ACC112 (cell line): ENCODE data around the gene RAD51B.
"Not testable (repeated sequence)": the region's sequence is repeated elsewhere in the genome, so short reads cannot be mapped to it uniquely, and the experiment has no call there.

Experiments used
- H2AFZ ChIP-seq: fragments of 200-600 bp; sonication (generic); one replicate; pipeline ENCODE4 v1.6.0; 2017; ENCODE audit warnings: antibody characterized with exemption, low read length; ENCODE audit not compliant: unreplicated experiment
- H3K27ac ChIP-seq: fragments of 200-600 bp; sonication (generic); 2 replicates; pipeline ENCODE4 v1.5.1; 2014; ENCODE audit warnings: low read depth, mild to moderate bottlenecking, antibody characterized with exemption, low read length, moderate library complexity
- H3K27me3 ChIP-seq: fragments of 200-600 bp; sonication (generic); 2 replicates; pipeline ENCODE4 v1.6.1; 2014; ENCODE audit warnings: mild to moderate bottlenecking, antibody characterized with exemption, low read length, moderate library complexity, mixed read lengths; ENCODE audit not compliant: insufficient read depth
- H3K36me3 ChIP-seq: fragments of 200-600 bp; sonication (generic); 2 replicates; pipeline ENCODE4 v1.6.1; 2016; ENCODE audit warnings: mild to moderate bottlenecking, antibody characterized with exemption, low read length, moderate library complexity, mixed read lengths; ENCODE audit not compliant: insufficient read depth
- H3K4me1 ChIP-seq: fragments of 200-600 bp; sonication (generic); one replicate; pipeline ENCODE4 v1.6.1; 2016; ENCODE audit warnings: low read length, mixed read lengths; ENCODE audit not compliant: insufficient read depth, unreplicated experiment, control insufficient read depth
- H3K4me3 ChIP-seq: fragments of 200-600 bp; sonication (generic); 2 replicates; pipeline ENCODE4 v1.5.1; 2014; ENCODE audit warnings: mild to moderate bottlenecking, low read depth, low read length
- H3K79me2 ChIP-seq: fragments of 200-600 bp; sonication (generic); one replicate; pipeline ENCODE4 v1.6.0; 2016; ENCODE audit warnings: low read length; ENCODE audit not compliant: control insufficient read depth, unreplicated experiment, insufficient read depth

The RAD51B gene

DNA sequence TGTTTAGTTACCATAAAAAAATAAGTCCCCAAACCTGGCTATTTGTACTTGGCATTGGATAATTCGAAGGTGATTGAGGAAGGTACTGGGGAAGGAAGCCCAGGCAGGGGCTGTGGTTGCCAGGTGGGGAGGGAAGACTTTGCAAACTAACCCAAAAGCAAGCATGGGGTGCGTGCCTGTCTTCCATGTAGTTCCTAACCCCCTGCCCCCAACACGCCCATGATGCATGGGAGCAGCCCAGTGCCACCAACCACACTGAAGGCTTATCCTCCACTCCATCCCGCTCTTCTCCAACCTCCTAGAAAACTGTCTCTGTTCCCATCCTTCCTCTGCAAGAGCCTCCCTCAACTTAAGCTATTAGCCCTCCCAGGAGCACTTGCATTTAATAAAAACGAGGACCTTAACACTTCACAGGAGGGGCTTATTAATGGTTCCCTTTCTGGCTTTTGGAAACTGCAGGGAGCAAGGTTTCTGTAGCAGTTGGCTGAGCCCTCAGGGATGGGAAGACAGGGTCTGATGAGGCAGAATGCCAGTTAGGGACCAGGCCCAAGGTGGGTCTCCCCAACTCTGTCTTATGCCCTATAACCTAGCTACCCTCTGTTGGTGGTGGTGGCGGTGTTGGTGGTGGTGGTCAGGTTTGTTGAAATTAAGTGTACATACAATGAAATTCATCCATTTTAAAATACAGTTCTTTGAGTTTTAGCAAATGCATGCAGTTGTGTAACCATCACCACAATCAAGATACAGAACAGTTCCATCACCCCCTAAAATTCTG, 877.3 kb downstream of the RAD51B start:
- no peaks in the 10 kb centered on the region for H3K27me3 ChIP-seq
- H3K27ac ChIP-seq = peak overlapping the region; percentile 84
- peaks cover 42% of the 10 kb centered on the region for H3K4me1 ChIP-seq
- H3K36me3 ChIP-seq = no peaks in the 10 kb centered on the region
- no peak overlapping the region for H3K4me3 ChIP-seq
- no peak overlapping the region for H2AFZ ChIP-seq
- H3K79me2 ChIP-seq = no peaks in the 10 kb centered on the region

DNA sequence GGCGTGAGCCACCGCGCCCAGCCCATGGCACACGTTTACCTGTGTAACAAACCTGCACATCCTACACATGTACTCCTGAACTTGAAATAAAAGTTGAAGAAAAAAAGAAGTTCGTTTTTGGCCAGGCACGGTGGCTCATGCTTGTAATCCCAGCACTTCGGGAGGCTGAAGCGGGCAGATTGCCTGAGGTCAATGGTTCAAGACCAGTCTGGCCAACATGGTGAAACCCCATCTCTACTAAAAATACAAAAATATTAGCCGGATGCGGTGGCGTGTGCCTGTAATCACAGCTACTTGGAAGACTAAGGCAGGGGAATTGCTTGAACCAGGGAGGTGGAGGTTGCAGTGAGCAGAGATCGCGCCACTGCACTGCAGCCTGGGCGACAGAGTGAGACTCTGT, 879.2 kb downstream of the RAD51B start:
- not testable (repeated sequence) for H3K36me3 ChIP-seq, H3K27ac ChIP-seq, H3K27me3 ChIP-seq, H3K79me2 ChIP-seq, H3K4me3 ChIP-seq
- Histone ChIP-seq H3K4me1 (peaks cover 44% of the 10 kb centered on the region), H2AFZ (peak overlapping the region; percentile 38)

DNA sequence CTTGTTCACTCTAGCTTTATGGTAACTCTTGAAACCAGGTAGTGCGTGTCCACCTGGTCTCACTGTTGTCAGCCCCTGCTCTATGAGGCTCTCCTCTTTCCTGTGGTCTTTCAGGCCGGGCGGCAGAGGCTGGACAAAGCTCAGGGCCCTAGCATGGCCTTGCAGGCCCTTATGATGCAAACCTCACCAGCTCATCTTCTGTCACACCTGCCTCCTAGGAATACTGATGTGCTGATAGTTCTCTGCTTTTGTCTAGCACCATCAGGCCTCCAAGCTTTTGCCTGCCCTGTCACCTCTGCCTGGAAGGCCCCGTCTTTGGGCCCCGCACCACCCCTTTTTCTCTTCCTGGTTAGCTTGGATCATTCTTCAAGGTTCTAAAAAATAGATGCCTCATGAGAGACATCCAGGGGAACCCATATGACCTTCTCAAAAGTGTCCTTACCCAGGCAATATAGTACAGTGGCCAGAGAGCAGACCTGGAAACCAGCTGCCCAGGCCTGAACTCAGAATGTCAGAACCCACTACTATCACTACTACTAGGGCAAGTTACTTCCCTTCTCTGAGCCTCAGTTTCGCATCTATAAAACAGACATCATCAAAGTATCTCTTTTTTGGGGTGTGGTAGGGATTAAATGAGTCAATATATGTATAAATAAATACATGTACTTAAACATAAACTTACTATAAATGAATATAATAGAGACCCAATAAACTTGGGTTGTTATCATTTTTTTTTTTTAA, 881.6 kb downstream of the RAD51B start:
- H3K4me3 ChIP-seq = no peak overlapping the region
- no peak overlapping the region for H2AFZ ChIP-seq
- no peaks in the 10 kb centered on the region for H3K27me3 ChIP-seq
- H3K36me3 ChIP-seq = no peaks in the 10 kb centered on the region
- H3K27ac ChIP-seq = no peak overlapping the region
- H3K79me2 ChIP-seq = no peaks in the 10 kb centered on the region
- H3K4me1 ChIP-seq = peaks cover 32% of the 10 kb centered on the region

DNA sequence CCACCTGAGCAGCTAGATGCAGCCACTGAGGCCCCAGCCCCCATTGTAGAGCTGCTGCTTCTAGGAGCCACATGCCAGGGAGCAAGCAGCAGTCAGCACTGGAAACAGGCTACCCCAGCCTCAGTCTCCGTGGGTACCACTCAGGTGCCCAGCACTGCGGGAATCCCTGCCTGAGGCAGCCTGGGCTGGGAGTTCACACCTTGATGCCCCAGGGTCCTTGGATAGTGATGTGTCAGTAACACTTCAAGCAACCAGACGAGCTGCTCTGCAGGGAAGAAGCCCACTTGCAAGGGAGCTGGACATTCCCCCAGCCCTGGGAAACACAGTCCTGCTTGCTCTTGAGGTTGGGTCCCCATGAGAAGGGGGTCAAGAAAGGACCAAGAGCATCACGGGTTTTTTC, 882.6 kb downstream of the RAD51B start:
- Histone ChIP-seq H3K79me2 (no peaks in the 10 kb centered on the region), H3K27me3 (no peaks in the 10 kb centered on the region), H3K4me1 (peaks cover 30% of the 10 kb centered on the region), H2AFZ (no peak overlapping the region), H3K27ac (no peak overlapping the region), H3K36me3 (no peaks in the 10 kb centered on the region), H3K4me3 (no peak overlapping the region)

DNA sequence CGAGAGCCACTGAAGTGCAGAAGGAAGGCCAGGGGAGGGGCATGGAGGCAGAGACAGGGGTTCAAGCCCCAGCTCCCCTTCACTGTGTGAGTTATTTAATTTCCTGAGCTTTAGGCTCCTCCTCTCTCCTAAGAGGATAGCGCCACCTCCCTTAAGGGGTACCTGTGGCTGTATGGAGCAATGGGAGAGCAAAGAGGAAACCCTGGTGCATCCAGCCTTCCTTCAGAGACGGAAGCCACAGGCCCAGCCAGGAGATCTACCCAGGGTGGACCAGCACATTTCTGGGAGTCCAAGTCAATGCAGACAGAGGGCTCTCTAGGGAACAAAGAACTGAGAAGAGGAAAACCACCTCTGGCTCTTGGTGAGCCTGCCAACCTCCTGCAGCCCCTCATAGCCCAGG, 883.0 kb downstream of the RAD51B start:
- Histone ChIP-seq H3K4me1 (peaks cover 30% of the 10 kb centered on the region), H3K4me3 (no peak overlapping the region), H3K36me3 (no peaks in the 10 kb centered on the region), H3K79me2 (no peaks in the 10 kb centered on the region), H3K27ac (no peak overlapping the region), H2AFZ (no peak overlapping the region), H3K27me3 (no peaks in the 10 kb centered on the region)

DNA sequence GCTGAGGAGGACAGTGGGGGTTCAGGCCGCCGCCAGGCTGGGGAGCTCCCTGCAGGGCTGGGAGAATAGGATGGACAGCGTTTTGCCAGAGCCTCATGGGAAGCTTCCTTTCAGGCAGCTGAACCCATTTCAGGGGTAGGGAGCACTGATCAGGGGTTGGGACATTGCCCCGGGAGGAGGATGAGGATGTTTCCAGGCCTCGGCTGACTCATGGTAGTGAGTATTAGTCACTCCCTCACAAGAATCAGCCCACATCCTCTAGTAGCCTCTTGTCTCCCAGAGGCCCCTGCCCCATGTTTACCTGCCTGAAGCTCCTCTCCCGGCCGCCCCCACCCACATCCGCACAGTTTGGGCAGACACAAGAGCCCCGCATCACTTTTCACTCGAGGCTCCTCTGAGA, 883.5 kb downstream of the RAD51B start:
- H2AFZ ChIP-seq = no peak overlapping the region
- H3K27me3 ChIP-seq = no peaks in the 10 kb centered on the region
- peak overlapping the region; percentile 56 for H3K27ac ChIP-seq
- H3K79me2 ChIP-seq = no peaks in the 10 kb centered on the region
- H3K4me3 ChIP-seq = no peak overlapping the region
- H3K4me1 ChIP-seq = peaks cover 30% of the 10 kb centered on the region
- no peaks in the 10 kb centered on the region for H3K36me3 ChIP-seq

DNA sequence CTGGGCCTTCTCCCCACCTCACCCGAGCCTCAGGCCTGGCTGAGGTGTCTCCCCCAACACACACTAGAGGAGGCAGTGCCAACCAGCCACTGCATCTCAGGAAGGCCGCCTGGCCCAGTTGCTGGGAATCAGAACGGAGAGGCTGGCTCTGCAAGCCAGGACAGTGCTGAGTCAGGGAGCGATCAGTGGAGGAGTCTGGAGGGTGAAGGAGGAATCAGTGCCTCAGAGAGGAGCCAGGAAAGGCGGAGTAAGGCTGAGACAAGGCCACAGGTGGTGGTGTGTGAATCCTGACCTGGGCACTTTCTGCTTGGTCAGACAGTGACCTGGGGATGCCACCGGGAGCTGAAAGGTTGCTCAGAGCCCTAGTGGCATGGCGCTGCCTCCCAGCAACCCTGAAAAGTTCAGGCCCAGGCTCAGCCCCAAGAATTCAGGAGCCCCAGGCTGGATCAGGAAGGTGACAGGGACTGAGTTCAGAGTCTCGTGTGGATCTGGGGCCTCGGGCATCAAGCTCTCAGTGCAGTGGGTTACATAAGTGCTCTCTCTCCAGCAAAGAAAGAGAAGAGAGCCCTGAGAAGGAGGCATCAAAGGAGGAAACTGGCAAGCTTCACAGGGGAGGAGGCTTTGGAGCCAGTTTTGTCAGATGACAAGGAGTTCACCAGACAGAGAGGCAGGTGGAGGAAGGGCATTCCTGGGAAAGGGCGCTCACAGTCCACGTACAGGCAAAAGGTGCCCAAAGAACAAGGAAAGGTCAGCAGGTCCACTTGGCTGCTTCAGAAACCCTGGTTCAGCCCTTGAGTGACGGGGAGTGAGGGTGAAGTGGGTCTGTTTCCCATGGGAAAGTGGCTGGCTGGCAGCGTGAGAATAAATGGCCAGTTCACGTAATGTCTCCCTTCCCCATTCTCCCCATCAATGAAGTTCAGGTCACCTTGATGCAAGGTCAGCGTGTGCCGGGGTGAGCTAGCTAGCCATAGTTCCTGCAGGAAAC, 885.4 kb downstream of the RAD51B start:
- Histone ChIP-seq H3K4me1 (peaks cover 23% of the 10 kb centered on the region), H3K79me2 (no peaks in the 10 kb centered on the region), H3K36me3 (no peaks in the 10 kb centered on the region), H3K27ac (0 out of 2 replicates have a peak overlapping the region, but pooled peaks have one; percentile 31), H2AFZ (no peak overlapping the region), H3K27me3 (no peaks in the 10 kb centered on the region), H3K4me3 (no peak overlapping the region)

DNA sequence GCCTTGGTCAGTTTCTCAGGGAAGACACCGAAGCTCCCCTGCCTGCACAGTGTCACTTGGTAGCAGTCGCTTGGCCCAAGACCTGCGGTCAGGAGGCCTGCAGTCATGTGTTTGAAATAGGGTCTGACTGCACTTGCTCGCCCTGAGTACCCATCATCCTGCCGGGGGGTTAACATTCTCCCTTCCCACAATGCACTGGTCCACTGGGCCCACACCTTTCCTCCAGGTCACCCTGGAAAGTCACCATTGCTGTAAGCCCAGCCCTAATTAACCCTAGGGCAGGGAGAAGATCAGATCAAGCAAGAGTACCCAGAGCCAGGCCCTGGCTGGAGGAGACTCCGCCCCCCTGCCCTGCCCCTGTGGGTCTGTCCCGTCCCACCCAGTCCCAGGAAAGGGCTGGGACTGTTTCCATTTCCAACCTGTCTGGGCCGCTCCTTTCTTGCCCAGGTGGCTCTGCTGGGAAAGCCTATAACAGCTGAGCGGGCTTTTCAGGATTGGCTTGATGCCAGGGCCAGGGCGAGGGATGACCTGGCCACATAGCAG, 886.2 kb downstream of the RAD51B start:
- Histone ChIP-seq H3K4me3 (no peak overlapping the region), H3K36me3 (no peaks in the 10 kb centered on the region), H3K4me1 (peaks cover 23% of the 10 kb centered on the region), H3K79me2 (no peaks in the 10 kb centered on the region), H2AFZ (no peak overlapping the region), H3K27me3 (no peaks in the 10 kb centered on the region), H3K27ac (no peak overlapping the region)

DNA sequence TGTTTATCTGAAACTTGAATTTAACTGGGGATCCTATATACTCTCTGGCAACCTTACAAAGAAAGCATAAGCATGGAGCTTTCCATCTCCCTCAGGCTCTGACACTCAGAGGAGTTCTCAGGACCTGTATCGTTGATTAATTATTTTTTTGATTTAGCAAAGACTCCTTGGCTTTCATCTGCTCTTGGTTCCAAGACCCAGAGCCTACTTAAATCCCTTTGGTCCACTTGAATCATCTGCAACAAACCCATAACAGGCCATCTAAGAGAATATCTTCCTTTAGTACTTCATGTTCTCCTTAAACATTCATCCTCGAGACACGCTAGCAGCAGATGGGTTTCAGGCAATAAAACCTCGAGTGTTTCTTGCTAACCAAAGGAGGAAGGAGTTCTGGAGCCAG, 887.9 kb downstream of the RAD51B start:
- Histone ChIP-seq H3K79me2 (no peaks in the 10 kb centered on the region), H2AFZ (no peak overlapping the region), H3K36me3 (no peaks in the 10 kb centered on the region), H3K4me3 (no peak overlapping the region), H3K4me1 (peaks cover 22% of the 10 kb centered on the region), H3K27me3 (no peaks in the 10 kb centered on the region), H3K27ac (no peak overlapping the region)

DNA sequence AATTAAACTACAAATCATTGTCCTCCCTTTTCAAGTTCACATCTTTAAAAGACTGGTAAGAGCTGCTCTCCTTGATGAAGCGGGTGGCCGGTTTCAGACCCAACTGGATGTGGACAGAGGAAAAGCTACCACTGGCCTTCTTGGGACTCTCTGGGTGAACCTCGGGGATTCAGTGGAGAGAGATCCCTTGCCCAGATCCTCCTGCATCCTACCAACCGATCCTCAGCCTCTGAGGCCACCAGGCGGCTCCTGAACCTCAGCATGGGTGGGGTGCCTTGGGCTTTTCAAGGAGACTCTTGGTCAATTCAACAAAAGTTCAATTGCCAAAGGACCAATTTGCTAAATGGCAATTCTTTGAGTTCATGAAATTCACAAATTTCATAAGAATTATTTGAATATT, 888.8 kb downstream of the RAD51B start:
- no peak overlapping the region for H2AFZ ChIP-seq
- H3K4me1 ChIP-seq = peaks cover 13% of the 10 kb centered on the region
- H3K27me3 ChIP-seq = no peaks in the 10 kb centered on the region
- no peak overlapping the region for H3K4me3 ChIP-seq
- no peaks in the 10 kb centered on the region for H3K36me3 ChIP-seq
- no peak overlapping the region for H3K27ac ChIP-seq
- H3K79me2 ChIP-seq = no peaks in the 10 kb centered on the region
